ENCODE measurements around the gene RBM26. TPM values are rescaled to one million over a fixed set of nuclear protein-coding genes. Genes with fewer than 3 reads are reported as not detected.
A peak's percentile ranks its signal among the peaks of the same experiment; 100 is the strongest.

RBM26 gene
- polyA plus RNA-seq, 1 of the 3 experiments (the other 2 are of a cell fraction): 12.5 TPM

DNA sequence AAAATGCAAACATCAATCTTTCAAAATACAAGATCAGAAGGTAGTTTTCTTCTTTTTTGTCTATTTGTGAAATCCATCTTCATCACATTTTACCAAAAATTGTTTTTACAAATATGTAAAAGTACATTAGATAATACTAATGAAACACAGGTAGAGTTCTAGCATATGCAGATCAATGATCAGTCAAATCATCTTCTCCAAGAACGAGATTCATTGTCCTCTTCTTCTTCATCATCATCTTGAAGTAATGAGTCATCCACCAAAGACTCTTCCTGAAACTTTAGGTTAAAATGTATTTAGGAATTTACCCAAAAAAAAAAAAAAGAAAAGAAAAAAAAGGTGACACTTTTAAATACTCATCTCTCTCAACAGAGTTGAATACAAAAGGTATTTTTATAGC is 85.6 kb downstream of the RBM26 start:
- TF ChIP-seq EZH2phosphoT487 (IDR thresholded peaks at IDR 0.05; ENCODE audit: borderline replicate concordance, low read depth) (no peak), SIN3A (IDR thresholded peaks at IDR 0.05; ENCODE audit: borderline replicate concordance, low read depth, low read length) (no peak), TAF1 (IDR thresholded peaks at IDR 0.05; ENCODE audit: borderline replicate concordance, low read depth, low read length) (no peak), USF1 (IDR thresholded peaks at IDR 0.05; ENCODE audit: borderline replicate concordance, low read depth) (no peak), MEF2A (IDR thresholded peaks at IDR 0.05; ENCODE audit: borderline replicate concordance, low read depth) (no peak), ZBTB33 (IDR thresholded peaks at IDR 0.05; ENCODE audit: borderline replicate concordance, low read depth) (no peak)
- TF ChIP-seq, protein P1, sequence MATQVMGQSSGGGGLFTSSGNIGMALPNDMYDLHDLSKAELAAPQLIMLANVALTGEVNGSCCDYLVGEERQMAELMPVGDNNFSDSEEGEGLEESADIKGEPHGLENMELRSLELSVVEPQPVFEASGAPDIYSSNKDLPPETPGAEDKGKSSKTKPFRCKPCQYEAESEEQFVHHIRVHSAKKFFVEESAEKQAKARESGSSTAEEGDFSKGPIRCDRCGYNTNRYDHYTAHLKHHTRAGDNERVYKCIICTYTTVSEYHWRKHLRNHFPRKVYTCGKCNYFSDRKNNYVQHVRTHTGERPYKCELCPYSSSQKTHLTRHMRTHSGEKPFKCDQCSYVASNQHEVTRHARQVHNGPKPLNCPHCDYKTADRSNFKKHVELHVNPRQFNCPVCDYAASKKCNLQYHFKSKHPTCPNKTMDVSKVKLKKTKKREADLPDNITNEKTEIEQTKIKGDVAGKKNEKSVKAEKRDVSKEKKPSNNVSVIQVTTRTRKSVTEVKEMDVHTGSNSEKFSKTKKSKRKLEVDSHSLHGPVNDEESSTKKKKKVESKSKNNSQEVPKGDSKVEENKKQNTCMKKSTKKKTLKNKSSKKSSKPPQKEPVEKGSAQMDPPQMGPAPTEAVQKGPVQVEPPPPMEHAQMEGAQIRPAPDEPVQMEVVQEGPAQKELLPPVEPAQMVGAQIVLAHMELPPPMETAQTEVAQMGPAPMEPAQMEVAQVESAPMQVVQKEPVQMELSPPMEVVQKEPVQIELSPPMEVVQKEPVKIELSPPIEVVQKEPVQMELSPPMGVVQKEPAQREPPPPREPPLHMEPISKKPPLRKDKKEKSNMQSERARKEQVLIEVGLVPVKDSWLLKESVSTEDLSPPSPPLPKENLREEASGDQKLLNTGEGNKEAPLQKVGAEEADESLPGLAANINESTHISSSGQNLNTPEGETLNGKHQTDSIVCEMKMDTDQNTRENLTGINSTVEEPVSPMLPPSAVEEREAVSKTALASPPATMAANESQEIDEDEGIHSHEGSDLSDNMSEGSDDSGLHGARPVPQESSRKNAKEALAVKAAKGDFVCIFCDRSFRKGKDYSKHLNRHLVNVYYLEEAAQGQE (IDR thresholded peaks at IDR 0.05; ENCODE audit: low read depth, low read length): no peak

GRCh38 chr13:79318664-79319063 is 87.4 kb downstream of the RBM26 start:
- POLR2A ChIA-PET: no interaction called here
- H3K27me3 ChIP-seq (ENCODE audit: insufficient read depth): no peaks in the 10 kb centered on the region
- CTCF ChIA-PET: no interaction called here
- DNase-seq: no peak
- H3K36me3 ChIP-seq (replicated peaks in 1 of 2; ENCODE audit: control insufficient read depth in 1 of 2, insufficient read depth in 2 of 2, low read length in 1 of 2): peaks cover 63 to 85% of the 10 kb centered on the region in 2 experiments
- no peaks in the 10 kb centered on the region for H4K20me1 ChIP-seq (ENCODE audit: insufficient read depth)
- H3K4me3 ChIP-seq (ENCODE audit: low read depth in 2 of 2, low read length in 1 of 2): no peak overlapping the region
- peaks cover 20% of the 10 kb centered on the region for H3F3A ChIP-seq (replicated peaks; ENCODE audit: insufficient read depth)
- H3K9me2 ChIP-seq: no peaks in the 10 kb centered on the region
- WGBS (ENCODE audit: low lambda C conversion rate): 93% methylated on average over 4 of the region's 4 CpGs
- H2AFZ ChIP-seq (ENCODE audit: low read depth): no peak overlapping the region
- peaks cover 0 to 12% of the 10 kb centered on the region in 2 experiments; a peak in 2 of 4 replicates for H3K4me1 ChIP-seq (ENCODE audit: control insufficient read depth in 1 of 2, insufficient read depth in 2 of 2, low read depth in 1 of 2, low read length in 1 of 2)
- H3K9ac ChIP-seq: no peak overlapping the region
- no peaks in the 10 kb centered on the region for H3K79me2 ChIP-seq (ENCODE audit: insufficient read depth)
- peak overlapping the region in 1 of 2 experiments; percentile 64; a peak in 1 of 4 replicates for H3K27ac ChIP-seq (ENCODE audit: low read depth in 2 of 2, low read length in 1 of 2)
- H3K4me2 ChIP-seq: no peak overlapping the region
- no peaks in the 10 kb centered on the region for H3K9me3 ChIP-seq
- TF ChIP-seq, protein P2, sequence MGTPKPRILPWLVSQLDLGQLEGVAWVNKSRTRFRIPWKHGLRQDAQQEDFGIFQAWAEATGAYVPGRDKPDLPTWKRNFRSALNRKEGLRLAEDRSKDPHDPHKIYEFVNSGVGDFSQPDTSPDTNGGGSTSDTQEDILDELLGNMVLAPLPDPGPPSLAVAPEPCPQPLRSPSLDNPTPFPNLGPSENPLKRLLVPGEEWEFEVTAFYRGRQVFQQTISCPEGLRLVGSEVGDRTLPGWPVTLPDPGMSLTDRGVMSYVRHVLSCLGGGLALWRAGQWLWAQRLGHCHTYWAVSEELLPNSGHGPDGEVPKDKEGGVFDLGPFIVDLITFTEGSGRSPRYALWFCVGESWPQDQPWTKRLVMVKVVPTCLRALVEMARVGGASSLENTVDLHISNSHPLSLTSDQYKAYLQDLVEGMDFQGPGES (IDR thresholded peaks at IDR 0.05; ENCODE audit: low read depth, low read length): no peak
- TF ChIP-seq SMC3 (IDR thresholded peaks at IDR 0.05; ENCODE audit: low read depth, low read length) (no peak), TCF12 (IDR thresholded peaks at IDR 0.05) (no peak), FOXM1 (IDR thresholded peaks at IDR 0.05; ENCODE audit: low read depth) (no peak), FOXJ3 (CRISPR knock-in tag; IDR thresholded peaks at IDR 0.05) (no peak), EZH2phosphoT487 (IDR thresholded peaks at IDR 0.05; ENCODE audit: borderline replicate concordance, low read depth) (no peak), USF2 (IDR thresholded peaks at IDR 0.05; ENCODE audit: borderline replicate concordance, low read depth, low read length) (no peak), SIN3A (IDR thresholded peaks at IDR 0.05; ENCODE audit: borderline replicate concordance, low read depth, low read length) (no peak), GABPA (IDR thresholded peaks at IDR 0.05; ENCODE audit: low read depth) (no peak)

More for the DNA sequence above, 85.6 kb downstream of the RBM26 start:
- Histone ChIP-seq H2AFZ (ENCODE audit: low read depth) (no peak overlapping the region), H3F3A (replicated peaks; ENCODE audit: insufficient read depth) (peaks cover 8% of the 10 kb centered on the region), H3K4me3 (ENCODE audit: low read depth in 2 of 2, low read length in 1 of 2) (no peak overlapping the region), H3K4me2 (no peak overlapping the region), H4K20me1 (ENCODE audit: insufficient read depth) (no peaks in the 10 kb centered on the region), H3K36me3 (replicated peaks in 1 of 2; ENCODE audit: control insufficient read depth in 1 of 2, insufficient read depth in 2 of 2, low read length in 1 of 2) (peaks cover 66 to 75% of the 10 kb centered on the region in 2 experiments), H3K9me3 (no peaks in the 10 kb centered on the region), H3K27me3 (ENCODE audit: insufficient read depth) (no peaks in the 10 kb centered on the region), H3K9ac (no peak overlapping the region), H3K9me2 (no peaks in the 10 kb centered on the region), H3K4me1 (ENCODE audit: control insufficient read depth in 1 of 2, insufficient read depth in 2 of 2, low read depth in 1 of 2, low read length in 1 of 2) (peaks cover 0 to 6% of the 10 kb centered on the region in 2 experiments; a peak in 2 of 4 replicates), H3K27ac (ENCODE audit: low read depth in 2 of 2, low read length in 1 of 2) (no peak overlapping the region), H3K79me2 (ENCODE audit: insufficient read depth) (no peaks in the 10 kb centered on the region)
- CTCF ChIA-PET: interaction anchor here (1.1 kb wide), 1 partner anchor 20 kb away, joined by 3 read pairs; no protein-coding TSS in a partner anchor
- POLR2A ChIA-PET: no interaction called here
- no peak for DNase-seq
- 89% methylated on average over 1 of the region's 1 CpG for WGBS (ENCODE audit: low lambda C conversion rate)

Measured in SK-N-SH (cell line).